Ureter (tissue), 1 donor: Measurements from ENCODE around the gene CLEC7A. TPM values are rescaled to one million over a fixed set of nuclear protein-coding genes. Genes with fewer than 3 reads are reported as not detected.

Source experiments
- DNase-seq: peaks from one replicate; pipeline ENCODE4 v3.0.0-alpha.2; 2020; ENCODE audit warnings: low spot score
- total RNA-seq: library from RNA; stranded (reverse); gene quantifications from one replicate; pipeline ENCODE4 v1.2.4, GENCODE V29; 2023
- donor health status: DM: yes; HTN: yes; CAD: no.

The CLEC7A gene
- 9.0 TPM for total RNA-seq

- no peak for DNase-seq
Measured at GRCh38 chr12:10130042-10130441, at the start of gene CLEC7A. Gene CLEC7A (minus strand): TSS chr12:10130199. CDS start chr12:10130082, 117 bp downstream.

GRCh38 chr12:10179776-10180181, 49.8 kb upstream of the CLEC7A start:
- DNase-seq: no peak

- DNase-seq: no peak
Measured at GRCh38 chr12:10178821-10179220, 48.8 kb upstream of the CLEC7A start, which contains the start of gene TMEM52B. Gene TMEM52B (plus strand): TSS chr12:10179032. CDS start chr12:10179575, 543 bp downstream.

GRCh38 chr12:10175846-10176636, 46.0 kb upstream of the CLEC7A start:
- peak; percentile 63 for DNase-seq

GRCh38 chr12:10174986-10175614, 45.1 kb upstream of the CLEC7A start:
- no peak for DNase-seq

- no peak for DNase-seq
Measured at GRCh38 chr12:10171973-10172728, 42.2 kb upstream of the CLEC7A start, which contains the start of gene OLR1. Gene OLR1 (minus strand): TSS chr12:10172132. CDS start chr12:10172077, 55 bp downstream.

GRCh38 chr12:10170216-10170615, 40.2 kb upstream of the CLEC7A start:
- no peak for DNase-seq

GRCh38 chr12:10169104-10169503, 39.1 kb upstream of the CLEC7A start:
- no peak for DNase-seq

GRCh38 chr12:10167599-10167998, 37.6 kb upstream of the CLEC7A start:
- DNase-seq: no peak

- DNase-seq: no peak
Measured at GRCh38 chr12:10165421-10165820, 35.4 kb upstream of the CLEC7A start.

- DNase-seq: no peak
Measured at GRCh38 chr12:10163084-10163483, 33.1 kb upstream of the CLEC7A start.

GRCh38 chr12:10160617-10161385, 30.8 kb upstream of the CLEC7A start:
- no peak for DNase-seq

GRCh38 chr12:10159280-10159679, 29.3 kb upstream of the CLEC7A start:
- no peak for DNase-seq

GRCh38 chr12:10158406-10158805, 28.4 kb upstream of the CLEC7A start:
- DNase-seq: no peak

- DNase-seq: no peak
Measured at GRCh38 chr12:10155966-10156365, 26.0 kb upstream of the CLEC7A start.

GRCh38 chr12:10154145-10154496, 24.1 kb upstream of the CLEC7A start:
- DNase-seq: no peak

GRCh38 chr12:10153271-10154144, 23.5 kb upstream of the CLEC7A start:
- DNase-seq: peak; percentile 71

GRCh38 chr12:10151621-10152020, 21.6 kb upstream of the CLEC7A start:
- no peak for DNase-seq

- DNase-seq: no peak
Measured at GRCh38 chr12:10147714-10148403, 17.9 kb upstream of the CLEC7A start.

GRCh38 chr12:10142976-10143589, 13.1 kb upstream of the CLEC7A start:
- DNase-seq: no peak
